ENCODE results near the gene KCNN4.

DNA sequence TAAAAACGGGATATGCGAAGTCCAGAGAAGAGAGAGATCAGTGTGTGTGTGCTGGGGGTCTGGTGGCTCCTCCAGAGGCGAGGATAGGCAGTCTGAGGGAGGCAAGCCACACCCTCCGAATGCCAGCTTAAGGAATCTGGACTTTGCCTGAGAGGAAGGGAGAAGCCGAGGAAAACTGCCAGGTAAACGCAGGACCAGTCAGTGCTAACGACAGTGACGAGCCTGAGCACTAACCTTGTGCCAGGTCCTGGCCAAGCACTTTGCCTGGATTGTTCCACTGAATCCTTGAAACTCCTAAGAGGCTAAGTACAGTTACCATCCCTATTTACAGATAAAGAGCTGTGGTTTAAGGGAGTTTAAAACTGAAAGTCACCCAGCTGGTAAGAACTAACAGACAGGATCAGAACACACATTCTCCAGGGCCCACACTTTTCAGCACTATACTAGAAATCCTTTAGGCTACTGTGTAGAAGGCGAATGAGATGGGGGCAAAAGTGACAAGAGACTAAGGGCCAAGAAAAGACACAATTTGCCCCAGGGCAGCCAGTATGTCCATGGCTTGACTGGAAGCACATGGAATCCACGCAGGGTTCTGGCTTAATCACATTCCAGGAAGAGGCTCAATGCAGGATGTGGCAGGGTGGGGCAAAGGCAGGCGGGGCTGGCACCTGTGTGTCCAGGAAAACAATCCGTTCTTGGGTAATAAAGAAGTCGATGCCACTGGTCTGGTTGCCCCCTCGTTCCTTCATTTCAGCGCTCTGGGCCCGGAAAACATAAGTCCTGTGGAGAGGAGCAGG lies 41.1 kb downstream of the KCNN4 start:
- TF ChIP-seq EZH2 (IDR thresholded peaks at IDR 0.05; ENCODE audit: borderline replicate concordance, low read length), result no peak
- TF ChIP-seq, protein P1, sequence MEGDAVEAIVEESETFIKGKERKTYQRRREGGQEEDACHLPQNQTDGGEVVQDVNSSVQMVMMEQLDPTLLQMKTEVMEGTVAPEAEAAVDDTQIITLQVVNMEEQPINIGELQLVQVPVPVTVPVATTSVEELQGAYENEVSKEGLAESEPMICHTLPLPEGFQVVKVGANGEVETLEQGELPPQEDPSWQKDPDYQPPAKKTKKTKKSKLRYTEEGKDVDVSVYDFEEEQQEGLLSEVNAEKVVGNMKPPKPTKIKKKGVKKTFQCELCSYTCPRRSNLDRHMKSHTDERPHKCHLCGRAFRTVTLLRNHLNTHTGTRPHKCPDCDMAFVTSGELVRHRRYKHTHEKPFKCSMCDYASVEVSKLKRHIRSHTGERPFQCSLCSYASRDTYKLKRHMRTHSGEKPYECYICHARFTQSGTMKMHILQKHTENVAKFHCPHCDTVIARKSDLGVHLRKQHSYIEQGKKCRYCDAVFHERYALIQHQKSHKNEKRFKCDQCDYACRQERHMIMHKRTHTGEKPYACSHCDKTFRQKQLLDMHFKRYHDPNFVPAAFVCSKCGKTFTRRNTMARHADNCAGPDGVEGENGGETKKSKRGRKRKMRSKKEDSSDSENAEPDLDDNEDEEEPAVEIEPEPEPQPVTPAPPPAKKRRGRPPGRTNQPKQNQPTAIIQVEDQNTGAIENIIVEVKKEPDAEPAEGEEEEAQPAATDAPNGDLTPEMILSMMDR (conservative IDR thresholded peaks at IDR 0.05 in 1 of 2, IDR thresholded peaks at IDR 0.05 in 1 of 2; ENCODE audit: extremely low read depth in 1 of 2, insufficient read depth in 1 of 2, low read depth in 1 of 2, low read length in 2 of 2), result no peak

Data from mammary epithelial cell (primary cell).